GM21576 (cell line): ENCODE results near the gene FAM50B.
"Not testable (repeated sequence)": the region's sequence is repeated elsewhere in the genome, so short reads cannot be mapped to it uniquely, and the experiment has no call there.

Experiments
- ATAC-seq: cut with Tn5 transposase; IDR thresholded peaks from one replicate; pipeline ENCODE4 v1.9.1; 2021; ENCODE audit warnings: mild to moderate bottlenecking, moderate library complexity; ENCODE audit not compliant: unreplicated experiment

The FAM50B gene

DNA sequence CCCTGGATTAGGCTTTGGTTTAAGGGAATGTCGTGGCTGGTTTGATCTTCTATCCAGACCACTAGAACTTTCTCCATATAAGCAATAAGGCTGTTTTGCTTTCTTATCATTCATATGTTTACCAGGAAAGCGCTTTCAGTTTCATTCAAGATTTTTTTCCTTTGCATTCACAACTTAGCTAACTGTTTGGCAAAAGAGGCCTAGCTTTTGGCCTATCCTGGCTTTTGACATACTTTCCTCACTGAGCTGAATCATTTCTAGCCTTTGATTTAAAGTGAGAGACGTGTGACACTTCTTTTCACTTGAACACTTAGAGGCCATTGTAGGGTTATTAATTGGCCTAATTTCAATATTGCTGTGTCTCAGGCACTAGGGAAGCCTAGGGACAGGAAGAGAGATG, 1.7 kb upstream of the FAM50B start:
- no peak for ATAC-seq

DNA sequence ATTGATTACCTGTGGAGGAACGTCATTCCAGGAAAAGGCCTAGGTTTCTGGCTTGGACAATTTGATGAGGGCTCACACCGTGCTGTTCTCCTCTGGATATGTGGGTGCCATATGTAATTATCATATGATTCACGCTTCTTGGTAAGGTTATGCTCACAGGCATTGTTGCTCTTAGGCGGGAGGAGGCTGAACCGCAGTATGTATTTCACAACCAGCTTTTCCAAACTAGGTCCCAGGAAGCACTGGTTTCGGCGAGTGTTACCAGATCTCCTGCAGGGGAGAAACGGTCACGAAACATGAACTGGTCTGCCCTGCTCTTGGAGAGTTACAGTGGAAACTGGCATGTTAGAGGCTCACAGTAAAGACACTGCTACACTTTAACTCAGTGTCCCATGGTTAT, 793 bp upstream of the FAM50B start:
- ATAC-seq = no peak

DNA sequence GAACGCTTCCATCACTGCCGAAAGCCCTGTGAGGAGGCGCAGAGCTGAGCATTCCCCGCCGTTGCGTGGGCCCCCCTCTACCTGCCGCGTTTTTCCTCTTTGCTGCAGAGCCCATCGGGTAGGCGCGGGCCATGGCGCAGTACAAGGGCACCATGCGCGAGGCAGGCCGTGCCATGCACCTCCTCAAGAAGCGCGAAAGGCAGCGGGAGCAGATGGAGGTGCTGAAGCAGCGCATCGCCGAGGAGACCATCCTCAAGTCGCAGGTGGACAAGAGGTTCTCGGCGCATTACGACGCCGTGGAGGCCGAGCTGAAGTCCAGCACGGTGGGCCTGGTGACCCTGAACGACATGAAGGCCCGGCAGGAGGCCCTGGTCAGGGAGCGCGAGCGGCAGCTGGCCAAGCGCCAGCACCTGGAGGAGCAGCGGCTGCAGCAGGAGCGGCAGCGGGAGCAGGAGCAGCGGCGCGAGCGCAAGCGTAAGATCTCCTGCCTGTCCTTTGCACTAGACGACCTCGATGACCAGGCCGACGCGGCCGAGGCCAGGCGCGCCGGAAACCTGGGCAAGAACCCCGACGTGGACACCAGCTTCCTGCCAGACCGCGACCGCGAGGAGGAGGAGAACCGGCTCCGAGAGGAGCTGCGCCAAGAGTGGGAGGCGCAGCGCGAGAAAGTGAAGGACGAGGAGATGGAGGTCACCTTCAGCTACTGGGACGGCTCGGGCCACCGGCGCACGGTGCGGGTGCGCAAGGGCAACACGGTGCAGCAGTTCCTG, 693 bp downstream of the FAM50B start:
- no peak for ATAC-seq

DNA sequence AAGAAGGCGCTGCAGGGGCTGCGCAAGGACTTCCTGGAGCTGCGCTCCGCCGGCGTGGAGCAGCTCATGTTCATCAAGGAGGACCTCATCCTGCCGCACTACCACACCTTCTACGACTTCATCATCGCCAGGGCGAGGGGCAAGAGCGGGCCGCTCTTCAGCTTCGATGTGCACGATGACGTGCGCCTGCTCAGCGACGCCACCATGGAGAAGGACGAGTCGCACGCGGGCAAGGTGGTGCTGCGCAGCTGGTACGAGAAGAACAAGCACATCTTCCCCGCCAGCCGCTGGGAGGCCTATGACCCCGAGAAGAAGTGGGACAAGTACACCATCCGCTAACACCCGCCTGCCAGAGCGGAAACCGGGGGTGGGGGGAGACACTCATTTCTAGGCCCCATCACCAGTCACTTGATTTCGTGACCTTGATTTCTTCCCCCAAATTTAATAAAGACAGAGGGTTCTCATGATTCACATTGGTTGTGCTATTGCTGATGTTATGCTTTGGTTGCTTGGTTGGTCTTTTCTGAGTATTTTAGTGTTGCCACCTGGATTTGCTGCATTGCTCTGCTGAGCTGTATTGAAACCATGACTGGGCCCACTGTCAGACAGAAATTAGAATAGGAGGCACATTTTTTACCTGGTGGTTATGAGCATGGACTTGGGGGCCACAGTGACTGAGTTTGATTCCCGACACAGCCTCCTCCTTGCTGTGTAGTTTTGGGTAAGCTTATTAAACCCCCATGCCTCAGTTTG, 1.5 kb downstream of the FAM50B start:
- ATAC-seq = no peak

DNA sequence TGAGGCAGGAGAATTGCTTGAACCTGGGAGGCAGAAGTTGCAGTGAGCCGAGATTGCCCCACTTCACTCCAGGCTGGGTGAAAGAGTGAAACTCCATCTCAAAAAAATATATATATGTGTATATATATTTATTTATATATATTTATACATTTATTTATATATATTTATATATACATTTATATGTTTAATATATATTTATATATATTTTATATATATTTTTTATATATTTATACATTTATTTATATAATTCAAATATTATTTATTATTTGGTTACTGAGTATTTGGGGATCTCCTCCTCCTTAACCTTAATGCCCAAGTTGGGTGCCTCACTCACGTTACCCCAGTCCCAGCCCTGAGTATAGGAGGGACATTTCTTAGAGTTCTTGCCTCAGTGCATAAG, 2.7 kb downstream of the FAM50B start:
- ATAC-seq = no peak

DNA sequence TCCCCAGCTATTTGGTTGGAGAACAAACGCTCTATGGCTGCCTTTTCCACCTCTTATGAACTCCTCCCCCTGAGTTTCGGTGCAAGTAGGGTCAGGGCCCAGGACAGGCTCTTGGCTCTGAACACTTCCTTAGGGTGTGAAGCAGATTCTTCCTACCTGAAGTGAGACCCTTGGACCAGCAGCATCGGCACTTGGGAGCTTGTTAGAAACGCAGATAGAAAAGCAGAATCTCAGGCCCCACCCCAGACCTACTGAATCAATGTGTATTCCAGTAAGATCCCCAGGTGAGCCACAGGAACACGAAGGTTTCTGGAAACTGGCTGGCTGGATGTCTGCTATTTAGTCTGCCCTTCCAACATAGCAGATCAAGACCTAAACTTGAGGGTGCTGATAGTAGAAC, 3.2 kb downstream of the FAM50B start:
- no peak for ATAC-seq

DNA sequence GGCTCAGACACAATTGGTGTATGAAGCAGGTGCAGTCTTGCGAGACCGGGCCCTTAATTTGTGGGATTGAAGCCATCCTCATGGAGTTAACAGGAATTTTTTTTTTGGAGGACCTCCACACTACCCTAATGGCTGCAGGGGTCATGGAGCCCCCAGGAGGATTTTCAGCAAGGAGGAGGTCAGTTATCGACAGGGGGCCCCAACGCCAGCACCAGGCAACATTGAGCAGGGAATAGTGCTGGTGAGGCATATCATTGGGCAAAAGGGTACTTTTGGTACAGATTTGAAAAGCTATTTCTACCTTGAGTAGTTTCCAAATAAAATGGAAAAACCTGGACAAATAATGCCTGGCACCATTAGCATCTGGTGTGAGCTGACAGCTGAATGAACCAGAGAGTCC, 6.7 kb downstream of the FAM50B start:
- ATAC-seq = no peak

DNA sequence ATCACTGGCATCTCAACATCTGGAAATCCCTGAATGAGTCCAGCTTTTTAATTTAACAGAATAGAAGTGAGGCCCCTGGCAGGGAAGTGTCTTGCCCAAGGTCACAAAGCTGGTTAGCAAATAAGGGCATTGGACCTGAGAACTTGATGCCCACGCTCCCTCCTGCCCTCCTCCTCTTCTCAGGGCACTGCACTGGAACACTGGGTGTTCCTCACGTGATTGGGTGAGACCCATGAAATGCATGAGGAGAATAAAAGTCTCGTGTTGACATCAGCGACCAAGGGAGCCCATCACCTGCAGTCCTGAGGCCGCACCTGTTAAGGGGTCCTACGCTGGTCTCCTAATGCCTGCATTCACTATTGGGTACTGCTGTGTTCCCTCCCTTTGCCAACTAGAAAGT, 7.4 kb downstream of the FAM50B start:
- no peak for ATAC-seq

DNA sequence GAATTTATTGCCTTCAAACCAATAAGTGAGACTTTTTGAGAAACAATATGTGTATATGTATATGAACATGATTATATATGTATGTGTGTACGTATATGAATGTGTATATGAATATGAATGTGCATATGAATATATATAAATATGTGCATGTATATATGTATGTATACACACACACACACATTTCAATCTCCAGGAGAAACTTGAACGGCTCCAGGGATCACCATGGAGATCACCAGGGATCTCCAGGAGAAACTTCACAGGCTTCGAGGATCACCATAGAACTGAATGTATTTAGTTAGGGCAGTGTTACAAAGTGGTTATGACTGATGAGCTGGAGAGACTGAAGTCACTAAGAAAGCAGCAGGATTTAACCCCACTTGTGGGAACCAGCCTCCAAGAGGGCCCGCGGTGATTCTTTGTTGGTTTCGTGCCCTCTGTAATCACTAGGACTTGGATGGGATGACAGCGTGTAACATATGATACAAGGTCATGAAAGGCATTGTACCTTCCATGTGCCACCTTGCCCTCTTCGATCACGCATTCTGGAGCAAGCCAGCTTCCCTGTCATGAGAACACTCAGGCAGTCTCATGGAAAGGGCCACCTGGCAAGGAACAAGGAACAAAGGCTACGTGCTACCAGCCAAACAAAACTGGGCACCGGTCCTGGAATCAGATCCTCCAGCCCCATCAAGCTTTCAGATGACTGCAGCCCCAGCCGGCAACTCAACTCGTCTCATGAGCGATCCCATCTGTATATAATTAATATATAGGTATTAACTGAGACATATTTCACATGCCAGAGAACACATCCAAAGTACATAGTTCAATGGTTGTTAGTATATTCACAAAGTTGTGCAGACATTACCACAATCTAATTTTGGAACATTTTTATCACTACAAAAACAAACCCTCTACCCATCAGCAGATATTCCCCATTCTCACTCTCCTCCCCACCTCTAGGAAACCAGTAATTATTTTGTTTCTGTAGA, 8.6 kb downstream of the FAM50B start:
- no peak for ATAC-seq

DNA sequence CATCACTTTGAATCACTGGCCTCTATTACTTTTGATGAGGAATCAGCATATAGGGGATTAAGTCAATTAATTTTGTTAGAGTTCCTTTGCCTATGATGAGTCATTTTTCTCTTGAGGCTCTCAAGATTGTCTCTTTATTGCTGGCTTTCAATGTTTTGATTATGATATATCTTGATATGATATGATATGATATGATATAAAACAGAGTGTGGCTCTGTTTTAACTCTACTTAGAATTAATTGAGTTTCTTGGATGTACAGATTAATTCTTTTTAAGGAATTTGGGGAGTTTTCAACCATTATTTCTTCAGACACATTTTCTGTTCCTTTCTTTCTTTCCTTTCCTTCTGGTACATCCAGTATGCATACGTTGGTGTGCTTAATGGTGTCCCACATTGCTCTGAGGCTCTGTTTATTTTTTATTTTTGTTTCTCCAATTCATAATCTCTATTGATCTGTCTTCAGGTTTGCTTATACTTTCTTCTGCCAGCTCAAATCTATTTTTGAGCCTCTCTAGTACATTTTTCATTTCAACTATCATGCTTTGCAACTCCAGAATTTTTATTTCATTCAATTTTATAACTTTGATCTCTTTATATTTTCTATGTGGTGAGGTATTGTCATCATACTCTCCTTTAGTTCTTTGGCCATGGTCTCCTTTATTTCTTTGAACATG, 10.8 kb downstream of the FAM50B start:
- no peak for ATAC-seq

DNA sequence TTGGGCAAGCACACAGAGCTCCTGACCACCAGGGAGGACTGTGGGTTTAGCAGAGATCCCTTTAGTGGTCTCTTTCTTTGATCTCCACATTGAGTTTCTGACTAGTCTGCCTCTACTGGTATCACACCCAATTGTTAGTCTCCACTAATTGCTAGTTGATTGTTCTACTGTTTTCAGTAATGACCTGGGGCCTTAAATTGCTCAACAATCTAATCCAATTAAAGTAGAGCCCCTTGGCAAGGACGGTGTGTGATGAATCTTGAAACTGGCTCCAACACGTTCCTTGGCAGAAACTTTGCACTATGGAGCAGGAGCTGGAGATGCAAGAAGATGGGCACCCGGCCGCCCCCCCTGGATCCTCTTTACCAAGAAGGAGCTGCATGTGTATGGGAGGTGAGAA, 12.3 kb downstream of the FAM50B start:
- no peak for ATAC-seq

DNA sequence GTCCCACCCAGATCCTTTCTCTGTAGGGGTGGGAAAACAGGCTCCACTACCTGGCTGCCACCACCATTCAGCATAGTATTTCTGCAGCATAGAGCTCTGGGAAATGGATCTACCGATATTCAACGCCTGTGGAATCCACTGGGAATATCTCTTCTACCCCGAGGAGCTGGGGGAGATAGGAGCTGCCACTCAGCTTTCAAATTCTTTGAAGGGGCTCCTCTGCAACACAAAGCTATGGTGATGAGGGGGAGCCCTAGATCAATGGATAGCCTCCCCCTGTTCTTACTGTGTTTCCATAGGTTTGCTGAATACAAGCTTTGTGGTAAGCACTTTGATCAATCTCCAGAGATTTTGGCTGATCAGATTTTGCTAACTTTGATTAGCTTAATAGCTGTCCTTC, 12.9 kb downstream of the FAM50B start:
- ATAC-seq = no peak

DNA sequence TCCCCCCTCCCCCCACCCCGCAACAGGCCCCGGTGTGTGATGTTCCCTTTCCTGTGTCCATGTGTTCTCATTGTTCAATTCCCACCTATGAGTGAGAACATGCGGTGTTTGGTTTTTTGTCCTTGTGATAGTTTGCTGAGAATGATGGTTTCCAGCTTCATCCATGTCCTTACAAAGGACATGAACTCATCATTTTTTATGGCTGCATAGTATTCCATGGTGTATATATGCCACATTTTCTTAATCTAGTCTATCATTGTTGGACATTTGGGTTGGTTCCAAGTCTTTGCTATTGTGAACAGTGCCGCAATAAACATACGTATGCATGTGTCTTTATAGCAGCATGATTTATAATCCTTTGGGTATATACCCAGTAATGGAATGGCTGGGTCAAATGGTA, 14.1 kb downstream of the FAM50B start:
- ATAC-seq = not testable (repeated sequence)

DNA sequence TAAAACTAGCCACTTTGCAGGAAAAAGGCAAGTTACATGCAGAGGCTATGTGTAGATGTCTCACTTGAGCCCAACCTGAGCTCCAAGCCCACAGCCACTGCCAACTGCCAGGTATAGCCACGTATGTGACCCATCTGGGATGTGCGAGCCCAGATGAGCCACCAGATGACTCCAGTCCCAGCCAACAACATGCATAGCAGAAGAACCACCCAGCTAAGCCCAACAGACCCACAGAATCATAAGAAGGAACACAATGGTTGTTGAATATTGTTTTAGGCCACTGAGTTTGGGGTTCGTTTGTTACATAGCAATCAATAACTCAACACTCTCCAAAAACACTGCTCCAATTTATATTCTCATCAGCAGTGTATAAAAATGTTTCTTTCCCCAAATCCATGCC, 16.3 kb downstream of the FAM50B start:
- no peak for ATAC-seq

DNA sequence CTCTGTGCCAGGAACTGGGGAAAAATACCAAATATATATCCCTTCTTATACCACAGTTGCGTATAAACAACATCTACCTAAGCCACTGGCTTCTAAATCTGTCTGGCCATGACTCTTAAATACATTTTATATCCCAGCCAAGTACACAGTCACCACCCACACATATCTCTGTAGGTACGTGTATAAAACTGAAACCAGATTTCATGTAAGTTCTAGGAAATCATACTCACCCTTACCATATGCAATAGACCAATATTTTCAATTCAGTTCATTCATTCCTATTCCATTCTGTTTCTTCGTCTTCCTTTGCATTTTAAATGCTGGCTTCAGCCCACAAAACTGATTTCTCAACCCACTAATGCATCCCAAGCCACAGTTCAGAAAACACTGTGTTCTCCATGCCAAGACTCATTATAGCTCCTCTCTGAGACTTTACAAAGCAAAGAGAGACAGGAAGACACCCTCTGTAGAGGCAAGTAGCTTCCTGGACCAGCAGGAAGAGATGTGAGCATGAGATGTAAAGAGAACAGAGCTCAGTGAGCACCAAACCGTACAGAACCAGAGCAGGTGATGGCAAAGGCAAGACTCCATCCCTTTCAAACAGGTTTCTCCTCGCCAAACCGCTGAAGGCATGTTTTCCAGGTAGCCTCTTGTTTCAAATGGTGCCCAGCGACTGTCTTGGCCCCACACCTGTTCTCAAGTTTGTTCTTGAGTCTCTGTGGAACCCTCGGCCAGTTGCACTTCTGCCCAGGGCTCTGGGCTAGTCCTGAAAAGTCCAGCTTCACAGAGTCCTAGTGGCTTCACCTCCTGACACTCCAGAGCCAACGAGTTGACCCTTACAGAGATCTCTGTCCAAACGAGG, 18.7 kb downstream of the FAM50B start:
- ATAC-seq = no peak

DNA sequence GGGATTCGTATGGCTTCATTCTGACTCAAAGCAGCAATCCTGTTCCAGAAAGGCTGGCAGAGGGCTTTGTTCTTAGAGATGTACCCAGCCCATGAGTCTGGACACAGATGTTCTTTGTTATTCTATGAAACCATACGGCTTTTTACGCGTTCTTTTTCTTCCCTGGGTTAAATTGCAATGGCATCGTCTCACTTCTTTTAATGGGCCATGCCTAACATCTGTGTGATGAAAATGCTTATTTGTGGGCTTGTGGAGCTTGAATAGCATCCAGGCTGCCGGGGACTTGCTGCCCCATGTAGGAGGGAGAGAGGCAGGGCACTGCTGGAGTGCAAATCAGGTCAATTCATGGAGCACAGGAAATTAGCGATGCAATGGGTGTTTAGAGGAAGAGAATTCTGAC, 19.4 kb downstream of the FAM50B start:
- ATAC-seq = no peak

DNA sequence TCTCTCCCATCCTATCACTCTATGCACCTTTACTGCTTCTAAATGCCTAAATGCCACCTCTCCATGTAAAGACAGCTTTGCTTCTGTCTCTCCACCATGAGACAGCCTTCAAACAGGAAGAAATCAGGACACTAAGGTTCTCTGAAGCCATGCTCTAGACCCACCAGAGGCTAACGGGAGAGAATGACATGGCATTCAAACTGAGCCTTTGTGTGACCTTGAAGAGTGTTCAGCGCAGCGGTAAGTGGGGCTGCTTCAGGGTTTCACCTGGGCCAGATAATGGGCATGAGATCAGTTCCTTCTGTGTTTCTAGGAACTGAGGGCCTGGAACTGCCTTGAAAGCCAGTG, 20.1 kb downstream of the FAM50B start:
- no peak for ATAC-seq

DNA sequence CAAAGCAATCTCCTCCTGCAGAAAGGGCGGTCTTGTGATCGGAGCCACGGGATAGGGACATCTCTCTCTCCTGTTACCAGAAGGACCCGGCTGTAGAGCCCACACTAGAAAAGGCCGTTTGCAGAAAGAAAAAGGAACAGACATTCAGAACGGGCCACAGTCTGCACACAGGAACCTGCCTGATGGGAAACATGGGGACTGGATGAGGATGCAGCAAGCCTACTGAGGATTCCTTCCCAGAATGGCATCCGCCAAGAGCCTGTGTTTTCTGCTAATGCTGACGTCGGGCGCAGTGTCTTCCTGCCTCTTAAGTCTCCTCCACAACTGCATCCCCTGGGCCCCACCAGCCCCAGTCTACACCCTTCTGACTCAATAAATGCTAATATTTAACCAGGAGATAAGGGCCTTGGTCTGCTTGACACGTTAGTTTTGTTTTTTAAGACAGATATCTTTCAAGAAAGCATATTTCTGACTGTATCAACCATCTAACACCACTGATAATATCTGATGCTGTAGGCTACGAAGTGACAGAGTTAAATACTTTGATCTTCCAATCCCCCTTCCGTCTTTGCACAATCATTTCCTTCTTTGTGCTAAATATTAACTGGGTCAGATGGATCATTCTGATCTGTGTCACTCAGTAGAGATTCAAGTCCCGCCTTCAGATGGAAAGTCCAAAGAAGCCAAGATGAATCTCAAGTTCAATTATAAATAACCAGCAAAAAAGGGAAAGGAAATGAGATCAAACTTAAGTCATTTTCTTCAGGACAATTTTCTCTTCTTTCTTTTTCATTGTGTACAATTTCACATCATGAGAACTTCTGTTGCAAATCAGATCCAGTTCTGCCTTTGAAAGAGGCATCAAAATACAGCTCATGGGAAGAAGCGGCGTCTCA, 20.7 kb downstream of the FAM50B start:
- ATAC-seq = no peak

DNA sequence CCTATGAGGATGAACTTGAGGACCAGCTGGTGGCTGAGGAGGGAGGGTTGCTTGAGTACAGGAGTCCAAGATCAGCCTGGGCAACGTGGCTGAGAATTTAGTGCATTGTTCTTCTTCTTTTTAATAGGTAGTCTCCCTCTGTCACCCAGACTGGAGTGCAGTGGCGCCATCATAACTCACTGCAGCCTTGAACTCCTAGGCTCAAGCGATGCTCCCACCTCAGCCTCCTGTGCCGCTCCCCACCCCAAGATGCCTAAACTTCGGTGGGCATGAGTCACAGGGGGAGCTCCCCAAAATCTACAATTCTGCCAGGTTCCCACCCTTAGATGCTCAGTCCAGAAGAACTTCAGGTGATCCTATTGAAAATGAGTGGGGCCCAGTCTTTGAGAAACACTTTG, 21.4 kb downstream of the FAM50B start:
- no peak for ATAC-seq
